CD4-positive, alpha-beta T cell (primary cell): ENCODE measurements around the gene FSIP2. TPM values are rescaled to one million over a fixed set of nuclear protein-coding genes. Genes with fewer than 3 reads are reported as not detected.

Experiments
- ATAC-seq: fragments of 200-7000 bp; cut with Tn5 transposase; one replicate; pipeline ENCODE4 v1.10.0; 2022; ENCODE audit warnings: mild to moderate bottlenecking; ENCODE audit not compliant: poor library complexity
- CTCF ChIA-PET: fragments of 350-600 bp; sonication (Branson Sonifier 250); formaldehyde crosslinking; loops from one replicate; lab custom pipeline; 2021; ENCODE audit warnings: antibody characterized with exemption, inconsistent platforms; lab: Charles Lee
- POLR2A ChIA-PET: fragments of 350-600 bp; sonication (Branson Sonifier 250); formaldehyde crosslinking; loops from one replicate; lab custom pipeline; 2021; ENCODE audit warnings: antibody characterized with exemption, inconsistent platforms; lab: Charles Lee
- DNase-seq, 14 experiments: peaks; one replicate each; pipeline ENCODE4 v3.0.0-alpha.2; 2013 to 2020; ENCODE audit warnings: mixed read lengths in 2 of 14
- H3K27ac ChIP-seq, 2 donors: one replicate each; pipeline versions ENCODE4 v1.5.1 to v1.7.0; 2013; ENCODE audit warnings: low read length in 2 of 2, low read depth in 1 of 2, mild to moderate bottlenecking in 1 of 2
- H3K27me3 ChIP-seq, 2 experiments: 1 replicate in 1 of 2; 2 replicates in 1 of 2; pipeline versions ENCODE4 v1.6.1 to v1.7.0; 2013; ENCODE audit warnings: low read length in 2 of 2, control low read depth in 1 of 2, mild to moderate bottlenecking in 1 of 2, moderate library complexity in 1 of 2; ENCODE audit not compliant: insufficient read depth in 2 of 2, control insufficient read depth in 1 of 2
- H3K36me3 ChIP-seq: one replicate; pipeline ENCODE4 v1.6.1; 2013; ENCODE audit warnings: low read length, control low read depth; ENCODE audit not compliant: insufficient read depth
- H3K4me1 ChIP-seq: one replicate; pipeline ENCODE4 v1.6.1; 2013; ENCODE audit warnings: low read length, control low read depth; ENCODE audit not compliant: insufficient read depth
- H3K4me3 ChIP-seq: one replicate; pipeline ENCODE4 v1.5.1; 2013; ENCODE audit warnings: mild to moderate bottlenecking, low read length, moderate library complexity
- H3K9me3 ChIP-seq, 2 experiments: 1 replicate in 1 of 2; 2 replicates in 1 of 2; pipeline versions ENCODE4 v1.6.1 to v1.7.0; 2013; ENCODE audit warnings: low read length in 2 of 2, mild to moderate bottlenecking in 2 of 2, control low read depth in 1 of 2, moderate library complexity in 1 of 2; ENCODE audit not compliant: control insufficient read depth in 1 of 2, insufficient read depth in 1 of 2
- H3K27ac Mint-ChIP-seq: one replicate; pipeline ENCODE4 v1.8.0; 2020; ENCODE audit warnings: mixed read lengths
- H3K27me3 Mint-ChIP-seq: one replicate; pipeline ENCODE4 v1.8.0; 2021; ENCODE audit warnings: mixed read lengths
- H3K36me3 Mint-ChIP-seq: one replicate; pipeline ENCODE4 v1.8.0; 2021; ENCODE audit warnings: low read depth, mixed read lengths
- H3K4me1 Mint-ChIP-seq: one replicate; pipeline ENCODE4 v1.8.0; 2021; ENCODE audit warnings: low read depth, mixed read lengths
- H3K4me3 Mint-ChIP-seq: one replicate; pipeline ENCODE4 v1.8.0; 2020; ENCODE audit warnings: mild to moderate bottlenecking, mixed read lengths
- H3K9me3 Mint-ChIP-seq: one replicate; pipeline ENCODE4 v1.8.0; 2020; ENCODE audit warnings: mixed read lengths
- intact Hi-C, 2 experiments: fragments of 100-400 bp; cut with DNase I in 1 of 2; cut with micrococcal nuclease in 1 of 2; formaldehyde crosslinking; loops; one replicate each; pipeline versions ENCODE4 v1.15.1 to v1.9.0; 2023 to 2025; cut with DNase I, micrococcal nuclease
- total RNA-seq, 174 experiments: library from RNA in 2 of 174; stranded (reverse) in 2 of 174; gene quantifications; one replicate each; pipeline ENCODE4 v1.2.3 and lab custom pipeline; 2021 to 2026
- TF ChIP-seq, protein P1 (sequence below): fragments of 200-600 bp; IDR thresholded peaks from one replicate; pipeline ENCODE4 v1.8.0; 2022; ENCODE audit warnings: antibody characterized with exemption, mild to moderate bottlenecking

The FSIP2 gene
- total RNA-seq, 2 experiments from 2014 or later = 0.39 to 0.96 TPM

DNA sequence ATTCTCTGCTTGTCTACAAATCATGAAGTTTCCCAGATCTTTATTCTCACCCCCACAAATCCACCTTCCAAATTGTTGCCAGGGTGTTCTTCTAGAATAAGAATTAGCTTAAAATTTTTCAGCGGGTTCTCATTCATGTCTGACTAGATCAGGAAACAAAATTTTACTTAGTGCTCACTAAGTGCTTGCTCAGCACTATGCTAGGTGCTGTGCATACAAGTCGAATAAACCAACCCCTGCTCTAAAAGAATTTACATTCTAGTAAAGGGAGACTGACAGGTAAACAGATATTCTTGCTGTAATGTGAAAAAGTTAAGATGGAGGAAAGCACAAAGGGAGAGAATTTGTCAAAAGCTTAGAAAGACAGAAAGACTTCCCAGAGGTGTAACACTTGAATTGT is 2.4 kb upstream of the FSIP2 start:
- Mint-ChIP-seq H3K36me3 (no peaks in the 10 kb centered on the region), H3K4me1 (no peaks in the 10 kb centered on the region), H3K27me3 (peaks cover 28% of the 10 kb centered on the region), H3K4me3 (no peak overlapping the region), H3K9me3 (peaks cover 4% of the 10 kb centered on the region), H3K27ac (no peak overlapping the region)
- intact Hi-C loops = no loop called here
- Histone ChIP-seq H3K27ac (no peak overlapping the region), H3K36me3 (no peaks in the 10 kb centered on the region), H3K9me3 (peaks cover 10 to 11% of the 10 kb centered on the region in 2 experiments), H3K4me3 (no peak overlapping the region), H3K4me1 (no peaks in the 10 kb centered on the region), H3K27me3 (peaks cover 0 to 12% of the 10 kb centered on the region in 2 experiments)
- ATAC-seq (no peak), DNase-seq (no peak)
- ChIA-PET CTCF (no interaction called here), POLR2A (no interaction called here)
- TF ChIP-seq, protein P1, sequence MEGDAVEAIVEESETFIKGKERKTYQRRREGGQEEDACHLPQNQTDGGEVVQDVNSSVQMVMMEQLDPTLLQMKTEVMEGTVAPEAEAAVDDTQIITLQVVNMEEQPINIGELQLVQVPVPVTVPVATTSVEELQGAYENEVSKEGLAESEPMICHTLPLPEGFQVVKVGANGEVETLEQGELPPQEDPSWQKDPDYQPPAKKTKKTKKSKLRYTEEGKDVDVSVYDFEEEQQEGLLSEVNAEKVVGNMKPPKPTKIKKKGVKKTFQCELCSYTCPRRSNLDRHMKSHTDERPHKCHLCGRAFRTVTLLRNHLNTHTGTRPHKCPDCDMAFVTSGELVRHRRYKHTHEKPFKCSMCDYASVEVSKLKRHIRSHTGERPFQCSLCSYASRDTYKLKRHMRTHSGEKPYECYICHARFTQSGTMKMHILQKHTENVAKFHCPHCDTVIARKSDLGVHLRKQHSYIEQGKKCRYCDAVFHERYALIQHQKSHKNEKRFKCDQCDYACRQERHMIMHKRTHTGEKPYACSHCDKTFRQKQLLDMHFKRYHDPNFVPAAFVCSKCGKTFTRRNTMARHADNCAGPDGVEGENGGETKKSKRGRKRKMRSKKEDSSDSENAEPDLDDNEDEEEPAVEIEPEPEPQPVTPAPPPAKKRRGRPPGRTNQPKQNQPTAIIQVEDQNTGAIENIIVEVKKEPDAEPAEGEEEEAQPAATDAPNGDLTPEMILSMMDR = no peak

DNA sequence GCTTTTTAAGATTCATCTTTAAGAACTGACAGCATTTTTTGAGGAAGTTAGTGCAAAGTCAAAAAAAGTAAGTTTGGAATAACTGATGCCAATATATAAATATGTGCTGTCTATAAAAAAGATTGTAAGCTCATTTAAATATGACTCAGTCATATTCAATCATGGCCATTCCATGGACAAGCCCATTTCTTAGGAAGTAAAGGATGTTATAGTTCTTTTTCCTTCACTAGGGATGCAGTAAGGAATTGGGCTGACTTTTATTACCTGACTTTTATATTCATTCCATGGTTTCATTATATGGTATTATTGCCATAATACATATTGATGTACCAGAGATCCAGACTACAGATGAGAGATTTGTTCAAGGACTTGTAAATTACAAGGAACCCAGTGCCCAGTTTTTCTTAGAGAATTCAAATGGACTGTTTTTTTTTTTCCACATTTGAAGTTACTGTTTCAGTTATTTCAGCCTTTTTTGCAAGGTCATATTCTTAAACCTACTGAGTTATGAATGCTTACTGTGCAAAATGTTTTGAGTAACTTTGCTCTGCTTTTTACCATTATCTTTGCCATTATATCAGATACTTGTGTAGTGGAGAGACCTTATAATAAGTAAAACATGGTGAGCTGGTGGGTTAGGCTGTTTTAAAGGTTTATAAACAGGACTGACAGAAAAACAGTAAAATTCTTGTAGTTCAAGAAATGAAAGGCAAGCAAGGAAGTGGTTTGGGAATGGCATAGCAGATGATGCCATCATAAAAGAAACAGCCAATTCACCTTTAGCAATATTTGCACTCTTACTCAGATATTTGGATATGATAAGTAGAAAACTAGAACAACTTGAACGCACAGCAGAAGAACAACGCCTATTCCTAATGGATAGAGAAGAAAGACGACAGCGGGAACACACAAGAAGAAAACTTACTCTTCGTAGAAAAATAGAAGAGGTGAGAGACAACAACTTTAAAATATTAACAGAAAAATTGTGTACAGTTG is 7.6 kb downstream of the FSIP2 start:
- Histone ChIP-seq H3K4me3 (no peak overlapping the region), H3K9me3 (no peaks in the 10 kb centered on the region), H3K4me1 (no peaks in the 10 kb centered on the region), H3K27ac (no peak overlapping the region), H3K36me3 (no peaks in the 10 kb centered on the region), H3K27me3 (no peaks in the 10 kb centered on the region)
- Mint-ChIP-seq H3K27me3 (no peaks in the 10 kb centered on the region), H3K4me1 (no peaks in the 10 kb centered on the region), H3K36me3 (no peaks in the 10 kb centered on the region), H3K27ac (no peak overlapping the region), H3K9me3 (peaks cover 6% of the 10 kb centered on the region), H3K4me3 (no peak overlapping the region)
- DNase-seq = no peak
- intact Hi-C loops = no loop called here
- ATAC-seq = no peak
- POLR2A ChIA-PET = no interaction called here
- TF ChIP-seq, protein P1 = no peak
- CTCF ChIA-PET = no interaction called here

DNA sequence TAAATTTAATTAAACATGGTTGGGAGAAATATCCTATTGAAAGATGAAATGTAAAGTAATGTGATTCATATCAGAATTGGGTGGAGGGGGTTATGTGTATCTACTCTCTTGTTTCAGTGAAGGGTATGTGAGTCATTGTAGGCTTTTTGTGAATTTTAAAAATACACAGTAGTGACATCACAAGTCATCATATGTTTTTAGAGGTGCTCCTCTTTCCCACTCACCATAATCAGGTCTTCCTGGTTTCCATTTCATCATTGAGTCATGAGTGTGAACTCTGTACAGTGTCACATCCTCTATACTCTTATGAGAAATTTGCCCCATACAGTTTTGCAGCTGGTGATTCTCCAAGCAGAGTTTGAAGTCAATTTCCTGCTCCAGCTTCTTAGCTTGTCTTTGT is 18.8 kb downstream of the FSIP2 start:
- H3K27ac Mint-ChIP-seq = no peak overlapping the region
- Histone ChIP-seq H3K27ac (no peak overlapping the region), H3K4me3 (no peak overlapping the region), H3K4me1 (no peaks in the 10 kb centered on the region), H3K27me3 (no peaks in the 10 kb centered on the region), H3K36me3 (no peaks in the 10 kb centered on the region), H3K9me3 (no peaks in the 10 kb centered on the region)
- no peak overlapping the region for H3K4me3 Mint-ChIP-seq
- H3K36me3 Mint-ChIP-seq = no peaks in the 10 kb centered on the region
- peaks cover 11% of the 10 kb centered on the region for H3K9me3 Mint-ChIP-seq
- DNase-seq (no peak), ATAC-seq (no peak)
- ChIA-PET CTCF (no interaction called here), POLR2A (no interaction called here)
- no peaks in the 10 kb centered on the region for H3K27me3 Mint-ChIP-seq
- no peaks in the 10 kb centered on the region for H3K4me1 Mint-ChIP-seq
- TF ChIP-seq, protein P1 = no peak
- intact Hi-C loops = no loop called here
